HepG2 (cell line): ENCODE measurements around the gene TCFL5. TPM values are rescaled to one million over a fixed set of nuclear protein-coding genes. Genes with fewer than 3 reads are reported as not detected.

Experiments
- EHMT2 ChIP-seq: fragments of 200-600 bp; sonication (generic); IDR thresholded peaks from 2 replicates; pipeline ENCODE4 v1.7.0; 2017; ENCODE audit warnings: antibody characterized with exemption, low read depth, low read length, borderline replicate concordance
- EZH2 ChIP-seq: conservative IDR thresholded peaks from 2 replicates; pipeline ENCODE4 v1.6.1; 2012; ENCODE audit warnings: mild to moderate bottlenecking, low read depth, low read length, moderate library complexity
- FOXA3 ChIP-seq: IDR thresholded peaks from 2 replicates; pipeline ENCODE4 v1.6.1; 2016; ENCODE audit warnings: missing genetic modification reagents, missing compliant biosample characterization
- JUNB ChIP-seq: sonication (generic); formaldehyde crosslinking; IDR thresholded peaks from 2 replicates; pipeline ENCODE4 v1.8.0; 2022; ENCODE audit warnings: missing genetic modification reagents, mild to moderate bottlenecking, borderline replicate concordance
- MATR3 ChIP-seq: sonication (generic); formaldehyde crosslinking; IDR thresholded peaks from 2 replicates; pipeline ENCODE4 v1.4.0; 2020; ENCODE audit warnings: missing genetic modification reagents
- MEIS1 ChIP-seq: sonication (generic); formaldehyde crosslinking; IDR thresholded peaks from 2 replicates; pipeline ENCODE4 v1.9.0; 2021; ENCODE audit warnings: mild to moderate bottlenecking, missing genetic modification reagents, moderate library complexity, borderline replicate concordance
- MYC ChIP-seq: sonication (generic); formaldehyde crosslinking; IDR thresholded peaks from 2 replicates; pipeline ENCODE4 v1.9.0; 2021; ENCODE audit warnings: missing genetic modification reagents, borderline replicate concordance
- NFAT5 ChIP-seq: sonication (generic); formaldehyde crosslinking; IDR thresholded peaks from 2 replicates; pipeline ENCODE4 v1.4.0; 2020; ENCODE audit warnings: missing genetic modification reagents
- NRL ChIP-seq: sonication (generic); formaldehyde crosslinking; IDR thresholded peaks from 2 replicates; pipeline ENCODE4 v1.5.0; 2020; ENCODE audit warnings: missing genetic modification reagents, mild to moderate bottlenecking, moderate library complexity, borderline replicate concordance
- PATZ1 ChIP-seq: sonication (generic); formaldehyde crosslinking; IDR thresholded peaks from 2 replicates; pipeline ENCODE4 v1.4.0; 2020; ENCODE audit warnings: missing genetic modification reagents
- PRPF4 ChIP-seq: fragments of 200-400 bp; formaldehyde crosslinking; IDR thresholded peaks from 2 replicates; pipeline ENCODE4 v1.6.1; 2016; ENCODE audit warnings: low read length, low read depth; ENCODE audit not compliant: poor library complexity, severe bottlenecking
- RBFOX2 ChIP-seq: fragments of 200-400 bp; formaldehyde crosslinking; IDR thresholded peaks from 2 replicates; pipeline ENCODE4 v1.6.1; 2017; ENCODE audit warnings: low read depth, mild to moderate bottlenecking, low read length
- RNF2 ChIP-seq: fragments of 450-650 bp; conservative IDR thresholded peaks from 2 replicates; pipeline ENCODE4 v1.6.1; 2016; ENCODE audit warnings: low read depth
- SMAD1 ChIP-seq: sonication (generic); formaldehyde crosslinking; IDR thresholded peaks from 2 replicates; pipeline ENCODE4 v1.4.0; 2020; ENCODE audit warnings: missing genetic modification reagents, low read depth, mild to moderate bottlenecking, borderline replicate concordance
- SNAPC2 ChIP-seq: sonication (generic); formaldehyde crosslinking; IDR thresholded peaks from 2 replicates; pipeline ENCODE4 v1.8.1; 2022; ENCODE audit warnings: mild to moderate bottlenecking, missing genetic modification reagents
- SYNCRIP ChIP-seq: fragments of 200-400 bp; formaldehyde crosslinking; IDR thresholded peaks from 2 replicates; pipeline ENCODE4 v1.6.1; 2018; ENCODE audit warnings: mild to moderate bottlenecking, low read depth, low read length; ENCODE audit not compliant: insufficient read depth
- TOPORS ChIP-seq: sonication (generic); formaldehyde crosslinking; IDR thresholded peaks from 2 replicates; pipeline ENCODE4 v1.8.0; 2023; ENCODE audit warnings: mild to moderate bottlenecking, missing genetic modification reagents
- ZNF263 ChIP-seq: sonication (generic); formaldehyde crosslinking; IDR thresholded peaks from 2 replicates; pipeline ENCODE4 v1.4.0; 2020; ENCODE audit warnings: missing genetic modification reagents
- ZNF367 ChIP-seq: sonication (generic); formaldehyde crosslinking; IDR thresholded peaks from 2 replicates; pipeline ENCODE4 v1.4.0; 2020; ENCODE audit warnings: missing genetic modification reagents, borderline replicate concordance
- ZNF451 ChIP-seq: sonication (generic); formaldehyde crosslinking; IDR thresholded peaks from 2 replicates; pipeline ENCODE4 v1.5.0; 2020; ENCODE audit warnings: mild to moderate bottlenecking, missing genetic modification reagents
- ZNF672 ChIP-seq: sonication (generic); formaldehyde crosslinking; IDR thresholded peaks from 2 replicates; pipeline ENCODE4 v1.8.1; 2022; ENCODE audit warnings: missing genetic modification reagents
- ZNF816 ChIP-seq: sonication (generic); formaldehyde crosslinking; IDR thresholded peaks from 2 replicates; pipeline ENCODE4 v1.8.0; 2022; ENCODE audit warnings: missing genetic modification reagents, mild to moderate bottlenecking, borderline replicate concordance
- ZNF878 ChIP-seq: sonication (generic); formaldehyde crosslinking; IDR thresholded peaks from 2 replicates; pipeline ENCODE4 v1.8.1; 2023; ENCODE audit warnings: mild to moderate bottlenecking, missing genetic modification reagents, moderate library complexity
- polyA plus RNA-seq, 8 experiments: library from polyadenylated mRNA; depleted of rRNA in 3 of 8; stranded (reverse) in 7 of 8; unstranded in 1 of 8; fragments of >200 nt; fragmentation: Illumina TruSeq in 4 of 8; extraction: Trizol in 4 of 8; gene quantifications; 2 replicates each; pipeline versions ENCODE4 v1.2.1 to v1.2.3, GENCODE V29; 2011 to 2016; ENCODE audit warnings: low read depth in 4 of 8, missing spikeins in 1 of 8, mixed read lengths in 1 of 8; ENCODE audit not compliant: insufficient read depth in 1 of 8
- total RNA-seq, 5 experiments: library from RNA; depleted of rRNA; stranded (reverse); fragments of >200 nt; fragmentation: Illumina TruSeq; extraction: Trizol; gene quantifications; 2 replicates each; pipeline ENCODE4 v1.2.3, GENCODE V29; 2016; ENCODE audit warnings: low read depth in 1 of 5

TCFL5 gene
- total and polyA plus RNA-seq, 2 of the 13 experiments (the other 11 are each of a cell fraction or from before 2014, with no cell fraction given): 14.8 to 20.0 TPM

GRCh38 chr20:62816884-62817873 is 44.4 kb downstream of the TCFL5 start, which contains the start of gene COL9A3 (continued):
- TF ChIP-seq PATZ1: peak; percentile 79
- TF ChIP-seq EHMT2: no peak
- no peak for TF ChIP-seq NRL (CRISPR knock-in tag)
- 0 out of 2 replicates have a peak, but pooled peaks have one; percentile 74 for TF ChIP-seq SMAD1 (CRISPR knock-in tag)
- TF ChIP-seq TOPORS (CRISPR knock-in tag): no peak
- TF ChIP-seq EZH2: no peak
- no peak for TF ChIP-seq PRPF4
- TF ChIP-seq RBFOX2: peak; percentile 73
- TF ChIP-seq ZNF451 (CRISPR knock-in tag): no peak
- no peak for TF ChIP-seq JUNB (CRISPR knock-in tag)
- TF ChIP-seq ZNF878 (CRISPR knock-in tag): no peak
- peak; percentile 72; the same call in 1 of the 2 replicates for TF ChIP-seq RNF2
- TF ChIP-seq MEIS1 (CRISPR knock-in tag): 0 out of 2 replicates have a peak, but pooled peaks have one; percentile 46
- TF ChIP-seq NFAT5 (CRISPR knock-in tag): no peak
- peak; percentile 27; the same call in 1 of the 2 replicates for TF ChIP-seq ZNF263 (CRISPR knock-in tag)
- TF ChIP-seq ZNF367 (CRISPR knock-in tag): no peak
- no peak; the same call in 1 of the 2 replicates for TF ChIP-seq ZNF816 (CRISPR knock-in tag)
- TF ChIP-seq MATR3 (CRISPR knock-in tag): no peak
- no peak for TF ChIP-seq FOXA3 (CRISPR knock-in tag)
- peak; percentile 44; the same call in 1 of the 2 replicates for TF ChIP-seq MYC
- no peak for TF ChIP-seq SYNCRIP
- TF ChIP-seq SNAPC2 (CRISPR knock-in tag): 0 out of 2 replicates have a peak, but pooled peaks have one; percentile 33
- no peak for TF ChIP-seq ZNF672
